C4-2B (cell line): ENCODE results near the gene GEMIN2.

Source experiments
- CTCF ChIP-seq: fragments of 450-650 bp; conservative IDR thresholded peaks from 2 replicates; pipeline ENCODE4 v1.5.1; 2017; ENCODE audit warnings: mild to moderate bottlenecking
- ZFX ChIP-seq: fragments of 450-650 bp; IDR thresholded peaks from 2 replicates; pipeline ENCODE4 v1.6.1; 2017

GRCh38 chr14:39114073-39114838 is at the start of gene GEMIN2:
- TF ChIP-seq CTCF (no peak), ZFX (no peak)
